ENCODE measurements around the gene SFXN4.
"Not testable (repeated sequence)": the region's sequence is repeated elsewhere in the genome, so short reads cannot be mapped to it uniquely, and the experiment has no call there.

Gene SFXN4

GRCh38 chr10:119116326-119116951 lies 49.1 kb downstream of the SFXN4 start:
- Histone ChIP-seq H3K27ac (ENCODE audit: low read length) (no peak overlapping the region), H3K4me1 (ENCODE audit: control insufficient read depth, low read depth, low read length) (no peaks in the 10 kb centered on the region), H3K9me3 (ENCODE audit: control insufficient read depth, low read depth, low read length) (no peaks in the 10 kb centered on the region), H3K9ac (ENCODE audit: low read length) (no peak overlapping the region), H3K36me3 (ENCODE audit: control insufficient read depth, low read depth, low read length) (peaks cover 53% of the 10 kb centered on the region), H3K4me3 (ENCODE audit: low read length) (no peak overlapping the region), H3K27me3 (ENCODE audit: control insufficient read depth, insufficient read depth, low read length) (no peaks in the 10 kb centered on the region)

DNA sequence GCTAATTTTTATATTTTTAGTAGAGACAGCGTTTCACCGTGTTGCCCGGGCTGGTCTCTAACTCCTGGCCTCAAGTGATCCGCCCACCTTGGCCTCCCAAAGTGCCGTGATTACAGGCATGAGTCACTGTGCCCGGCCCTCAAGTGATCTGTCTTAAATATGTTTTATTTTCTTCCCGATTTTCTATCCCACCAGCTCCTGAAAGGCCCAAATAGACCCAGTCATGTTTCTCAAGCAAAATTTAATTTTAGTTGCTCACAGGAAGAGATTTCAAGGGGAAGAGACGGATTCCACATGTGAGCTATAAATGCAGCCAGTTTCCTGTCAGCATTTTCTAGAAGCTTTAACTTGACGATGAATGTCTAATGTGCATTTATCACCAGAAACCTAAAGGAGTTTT lies 49.6 kb downstream of the SFXN4 start:
- Histone ChIP-seq H3K4me1 (ENCODE audit: control insufficient read depth, low read depth, low read length) (no peaks in the 10 kb centered on the region), H3K9me3 (ENCODE audit: control insufficient read depth, low read depth, low read length) (no peaks in the 10 kb centered on the region), H3K36me3 (ENCODE audit: control insufficient read depth, low read depth, low read length) (peaks cover 53% of the 10 kb centered on the region), H3K9ac (ENCODE audit: low read length) (no peak overlapping the region), H3K27me3 (ENCODE audit: control insufficient read depth, insufficient read depth, low read length) (no peaks in the 10 kb centered on the region), H3K4me3 (ENCODE audit: low read length) (no peak overlapping the region), H3K27ac (ENCODE audit: low read length) (no peak overlapping the region)

- Histone ChIP-seq H3K9ac (ENCODE audit: low read length) (no peak overlapping the region), H3K4me1 (ENCODE audit: control insufficient read depth, low read depth, low read length) (no peaks in the 10 kb centered on the region), H3K27me3 (ENCODE audit: control insufficient read depth, insufficient read depth, low read length) (no peaks in the 10 kb centered on the region), H3K27ac (ENCODE audit: low read length) (no peak overlapping the region), H3K9me3 (ENCODE audit: control insufficient read depth, low read depth, low read length) (no peaks in the 10 kb centered on the region), H3K4me3 (ENCODE audit: low read length) (no peak overlapping the region), H3K36me3 (ENCODE audit: control insufficient read depth, low read depth, low read length) (peaks cover 58% of the 10 kb centered on the region)
These were observed 51.5 kb downstream of the SFXN4 start for GRCh38 chr10:119113751-119114732.

DNA sequence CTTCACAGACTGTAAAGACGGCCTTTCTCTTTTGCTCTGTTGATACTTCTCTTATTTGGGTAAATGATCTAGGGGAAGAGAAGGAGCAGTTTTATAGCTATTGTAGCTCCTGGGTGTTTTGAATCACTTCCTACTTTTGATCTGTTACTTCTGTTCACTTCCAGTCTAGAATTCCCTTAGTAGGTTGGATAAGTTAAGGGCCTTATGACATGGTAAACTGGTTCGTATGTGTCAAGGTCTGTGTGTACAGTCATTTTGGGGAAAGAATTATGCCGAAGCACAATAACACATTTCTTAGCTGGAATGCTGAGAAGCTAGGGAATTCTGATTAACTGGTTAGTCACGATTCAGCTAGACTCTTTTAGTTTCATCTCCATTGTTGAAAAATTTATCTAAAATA lies 53.5 kb downstream of the SFXN4 start:
- Histone ChIP-seq H3K9ac (ENCODE audit: low read length) (no peak overlapping the region), H3K9me3 (ENCODE audit: control insufficient read depth, low read depth, low read length) (no peaks in the 10 kb centered on the region), H3K4me3 (ENCODE audit: low read length) (no peak overlapping the region), H3K27ac (ENCODE audit: low read length) (no peak overlapping the region), H3K4me1 (ENCODE audit: control insufficient read depth, low read depth, low read length) (no peaks in the 10 kb centered on the region), H3K36me3 (ENCODE audit: control insufficient read depth, low read depth, low read length) (peaks cover 53% of the 10 kb centered on the region), H3K27me3 (ENCODE audit: control insufficient read depth, insufficient read depth, low read length) (no peaks in the 10 kb centered on the region)

DNA sequence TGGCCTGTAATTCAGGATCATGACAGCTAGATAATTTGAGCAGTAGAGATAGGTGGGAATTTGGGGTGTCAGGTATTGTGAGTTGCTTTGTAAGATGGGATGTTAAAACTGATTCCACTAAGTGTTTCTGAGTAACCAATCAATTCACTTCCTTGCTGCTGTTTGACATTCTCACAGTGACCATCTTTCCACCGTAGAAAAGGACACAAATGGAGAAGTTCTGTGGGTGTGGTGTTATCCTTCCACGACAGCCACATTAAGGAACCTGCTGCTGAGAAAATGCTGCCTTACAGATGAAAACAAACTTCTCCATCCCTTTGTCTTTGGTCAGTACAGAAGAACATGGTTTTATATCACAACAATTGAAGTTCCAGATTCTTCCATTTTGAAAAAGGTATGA lies 57.7 kb downstream of the SFXN4 start:
- H3K4me1 ChIP-seq (ENCODE audit: control insufficient read depth, low read depth, low read length); H3K4me3 ChIP-seq (ENCODE audit: low read length); H3K9ac ChIP-seq (ENCODE audit: low read length); H3K27ac ChIP-seq (ENCODE audit: low read length); H3K9me3 ChIP-seq (ENCODE audit: control insufficient read depth, low read depth, low read length); H3K27me3 ChIP-seq (ENCODE audit: control insufficient read depth, insufficient read depth, low read length): not testable (repeated sequence)
- H3K36me3 ChIP-seq (ENCODE audit: control insufficient read depth, low read depth, low read length): peaks cover 32% of the 10 kb centered on the region

- H3K36me3 ChIP-seq (ENCODE audit: control insufficient read depth, low read depth, low read length): peaks cover 31% of the 10 kb centered on the region
- H3K4me3 ChIP-seq (ENCODE audit: low read length); H3K27ac ChIP-seq (ENCODE audit: low read length); H3K4me1 ChIP-seq (ENCODE audit: control insufficient read depth, low read depth, low read length); H3K27me3 ChIP-seq (ENCODE audit: control insufficient read depth, insufficient read depth, low read length); H3K9ac ChIP-seq (ENCODE audit: low read length); H3K9me3 ChIP-seq (ENCODE audit: control insufficient read depth, low read depth, low read length): not testable (repeated sequence)
These were observed 58.4 kb downstream of the SFXN4 start for GRCh38 chr10:119107106-119107505.

DNA sequence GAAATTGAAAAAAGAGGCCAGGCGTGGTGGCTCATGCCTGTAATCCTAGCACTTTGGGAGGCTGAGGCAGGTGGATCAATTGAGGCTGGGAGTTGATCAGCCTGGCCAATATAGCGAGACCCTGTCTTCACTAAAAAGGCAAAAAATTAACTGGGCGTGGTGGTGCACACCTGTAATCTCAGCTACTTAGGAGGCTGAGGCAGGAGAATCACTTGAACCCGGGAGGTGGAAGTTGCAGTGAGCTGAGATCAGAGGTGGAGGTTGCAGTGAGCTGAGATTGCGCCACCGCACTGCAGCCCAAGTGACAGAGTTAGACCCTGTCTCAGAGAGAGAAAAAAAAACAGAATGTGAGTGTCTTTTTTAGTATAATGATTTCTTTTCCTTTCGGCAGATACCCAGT lies 59.6 kb downstream of the SFXN4 start:
- H3K4me3 ChIP-seq (ENCODE audit: low read length); H3K4me1 ChIP-seq (ENCODE audit: control insufficient read depth, low read depth, low read length); H3K27me3 ChIP-seq (ENCODE audit: control insufficient read depth, insufficient read depth, low read length); H3K9me3 ChIP-seq (ENCODE audit: control insufficient read depth, low read depth, low read length); H3K27ac ChIP-seq (ENCODE audit: low read length); H3K9ac ChIP-seq (ENCODE audit: low read length): not testable (repeated sequence)
- peaks cover 25% of the 10 kb centered on the region for H3K36me3 ChIP-seq (ENCODE audit: control insufficient read depth, low read depth, low read length)

GRCh38 chr10:119105155-119105554 lies 60.4 kb downstream of the SFXN4 start:
- H3K27ac ChIP-seq (ENCODE audit: low read length): no peak overlapping the region
- H3K36me3 ChIP-seq (ENCODE audit: control insufficient read depth, low read depth, low read length): peaks cover 17% of the 10 kb centered on the region
- no peaks in the 10 kb centered on the region for H3K4me1 ChIP-seq (ENCODE audit: control insufficient read depth, low read depth, low read length)
- peak overlapping the region; percentile 82 for H3K4me3 ChIP-seq (ENCODE audit: low read length)
- no peaks in the 10 kb centered on the region for H3K27me3 ChIP-seq (ENCODE audit: control insufficient read depth, insufficient read depth, low read length)
- H3K9me3 ChIP-seq (ENCODE audit: control insufficient read depth, low read depth, low read length): no peaks in the 10 kb centered on the region
- no peak overlapping the region for H3K9ac ChIP-seq (ENCODE audit: low read length)

GRCh38 chr10:119104654-119105015 lies 60.9 kb downstream of the SFXN4 start:
- H3K27ac ChIP-seq (ENCODE audit: low read length): no peak overlapping the region
- H3K27me3 ChIP-seq (ENCODE audit: control insufficient read depth, insufficient read depth, low read length): no peaks in the 10 kb centered on the region
- H3K4me3 ChIP-seq (ENCODE audit: low read length): peak overlapping the region; percentile 82
- peaks cover 12% of the 10 kb centered on the region for H3K36me3 ChIP-seq (ENCODE audit: control insufficient read depth, low read depth, low read length)
- H3K9ac ChIP-seq (ENCODE audit: low read length): peak overlapping the region; percentile 27
- H3K9me3 ChIP-seq (ENCODE audit: control insufficient read depth, low read depth, low read length): no peaks in the 10 kb centered on the region
- H3K4me1 ChIP-seq (ENCODE audit: control insufficient read depth, low read depth, low read length): no peaks in the 10 kb centered on the region

GRCh38 chr10:119103903-119104653 lies 61.4 kb downstream of the SFXN4 start, which contains the start of gene DENND10:
Gene DENND10, plus strand, starts transcription at chr10:119104113. Its CDS starts 30 bp downstream, at chr10:119104143.
- Histone ChIP-seq H3K9me3 (ENCODE audit: control insufficient read depth, low read depth, low read length) (no peaks in the 10 kb centered on the region), H3K36me3 (ENCODE audit: control insufficient read depth, low read depth, low read length) (peaks cover 7% of the 10 kb centered on the region), H3K27ac (ENCODE audit: low read length) (no peak within 1 kb of the TSS), H3K4me3 (ENCODE audit: low read length) (peak within 1 kb of the TSS; percentile 82), H3K27me3 (ENCODE audit: control insufficient read depth, insufficient read depth, low read length) (no peaks in the 10 kb centered on the region), H3K9ac (ENCODE audit: low read length) (peak within 1 kb of the TSS; percentile 27), H3K4me1 (ENCODE audit: control insufficient read depth, low read depth, low read length) (no peaks in the 10 kb centered on the region)

- Histone ChIP-seq H3K4me1 (ENCODE audit: control insufficient read depth, low read depth, low read length) (no peaks in the 10 kb centered on the region), H3K9ac (ENCODE audit: low read length) (no peak overlapping the region), H3K9me3 (ENCODE audit: control insufficient read depth, low read depth, low read length) (no peaks in the 10 kb centered on the region), H3K4me3 (ENCODE audit: low read length) (no peak overlapping the region), H3K27me3 (ENCODE audit: control insufficient read depth, insufficient read depth, low read length) (no peaks in the 10 kb centered on the region), H3K36me3 (ENCODE audit: control insufficient read depth, low read depth, low read length) (peaks cover 5% of the 10 kb centered on the region), H3K27ac (ENCODE audit: low read length) (no peak overlapping the region)
These were observed 62.1 kb downstream of the SFXN4 start for GRCh38 chr10:119103241-119103902.

Measured in iPS-18a (cell line).